ENCODE data around the gene AARS2. TPM values are rescaled to one million over a fixed set of nuclear protein-coding genes. Genes with fewer than 3 reads are reported as not detected.
A peak's percentile ranks its signal among the peaks of the same experiment; 100 is the strongest.

Gene AARS2
- total and polyA plus RNA-seq, 9 of the 15 experiments (the other 6 are each of a cell fraction or from before 2014, with no cell fraction given), result 0.97 to 34.0 (median 18.3) TPM

DNA sequence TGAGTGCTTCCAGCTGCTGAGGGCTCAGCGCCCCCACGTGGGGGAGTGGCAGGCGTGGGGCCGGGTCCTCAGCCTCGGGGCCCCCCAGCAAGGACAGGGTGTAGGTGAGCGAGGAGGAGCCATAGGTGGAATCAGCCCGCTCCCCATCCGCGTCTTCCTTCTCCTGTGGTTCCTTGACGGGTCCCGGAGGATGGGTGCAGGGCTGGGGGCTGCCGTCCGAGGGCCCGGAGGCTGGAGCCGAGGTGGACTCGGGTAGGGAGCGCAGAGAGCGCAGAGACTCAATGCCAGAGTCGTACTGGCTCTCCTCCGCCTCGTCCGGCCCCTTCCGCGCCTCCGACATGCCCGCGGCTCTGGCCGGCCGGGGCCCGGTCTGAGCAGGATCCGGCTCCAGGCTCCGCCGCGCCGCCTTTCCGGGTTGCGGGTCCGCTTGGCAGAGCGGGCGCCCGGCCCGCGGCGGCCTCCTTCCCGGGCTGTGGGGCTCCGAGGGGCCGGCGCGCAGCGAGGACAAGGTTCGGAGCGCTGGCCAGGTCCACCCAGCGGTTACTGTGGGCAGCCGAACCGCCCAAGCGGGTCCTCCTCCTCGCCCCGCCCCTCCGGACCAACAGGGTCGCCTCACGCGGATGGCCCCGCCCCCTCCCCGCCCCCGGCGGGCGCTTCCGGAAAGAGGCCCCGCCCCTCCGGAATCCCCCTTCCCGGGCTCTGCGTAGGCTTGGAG, 48.0 kb downstream of the AARS2 start, which contains the start of gene NFKBIE (continued):
- TF ChIP-seq ZBTB17 (CRISPR knock-in tag; IDR thresholded peaks at IDR 0.05), result no peak
- TF ChIP-seq POLR2A (conservative IDR thresholded peaks at IDR 0.05), result peak; percentile 70
- TF ChIP-seq SMARCB1 (IDR thresholded peaks at IDR 0.05; ENCODE audit: insufficient read length, low read depth), result no peak
- TF ChIP-seq, protein P1, sequence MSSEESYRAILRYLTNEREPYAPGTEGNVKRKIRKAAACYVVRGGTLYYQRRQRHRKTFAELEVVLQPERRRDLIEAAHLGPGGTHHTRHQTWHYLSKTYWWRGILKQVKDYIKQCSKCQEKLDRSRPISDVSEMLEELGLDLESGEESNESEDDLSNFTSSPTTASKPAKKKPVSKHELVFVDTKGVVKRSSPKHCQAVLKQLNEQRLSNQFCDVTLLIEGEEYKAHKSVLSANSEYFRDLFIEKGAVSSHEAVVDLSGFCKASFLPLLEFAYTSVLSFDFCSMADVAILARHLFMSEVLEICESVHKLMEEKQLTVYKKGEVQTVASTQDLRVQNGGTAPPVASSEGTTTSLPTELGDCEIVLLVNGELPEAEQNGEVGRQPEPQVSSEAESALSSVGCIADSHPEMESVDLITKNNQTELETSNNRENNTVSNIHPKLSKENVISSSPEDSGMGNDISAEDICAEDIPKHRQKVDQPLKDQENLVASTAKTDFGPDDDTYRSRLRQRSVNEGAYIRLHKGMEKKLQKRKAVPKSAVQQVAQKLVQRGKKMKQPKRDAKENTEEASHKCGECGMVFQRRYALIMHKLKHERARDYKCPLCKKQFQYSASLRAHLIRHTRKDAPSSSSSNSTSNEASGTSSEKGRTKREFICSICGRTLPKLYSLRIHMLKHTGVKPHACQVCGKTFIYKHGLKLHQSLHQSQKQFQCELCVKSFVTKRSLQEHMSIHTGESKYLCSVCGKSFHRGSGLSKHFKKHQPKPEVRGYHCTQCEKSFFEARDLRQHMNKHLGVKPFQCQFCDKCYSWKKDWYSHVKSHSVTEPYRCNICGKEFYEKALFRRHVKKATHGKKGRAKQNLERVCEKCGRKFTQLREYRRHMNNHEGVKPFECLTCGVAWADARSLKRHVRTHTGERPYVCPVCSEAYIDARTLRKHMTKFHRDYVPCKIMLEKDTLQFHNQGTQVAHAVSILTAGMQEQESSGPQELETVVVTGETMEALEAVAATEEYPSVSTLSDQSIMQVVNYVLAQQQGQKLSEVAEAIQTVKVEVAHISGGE (CRISPR knock-in tag; IDR thresholded peaks at IDR 0.05), result peak in 2 of 3 experiments; percentile 57 to 87; a peak in 3 of 6 replicates
- peak; percentile 12 for TF ChIP-seq JUND (IDR thresholded peaks at IDR 0.05; ENCODE audit: borderline replicate concordance, low read depth, low read length)
- TF ChIP-seq JUND (tag; IDR thresholded peaks at IDR 0.05; ENCODE audit: borderline replicate concordance, low read depth, low read length), result no peak
- TF ChIP-seq, protein P2, sequence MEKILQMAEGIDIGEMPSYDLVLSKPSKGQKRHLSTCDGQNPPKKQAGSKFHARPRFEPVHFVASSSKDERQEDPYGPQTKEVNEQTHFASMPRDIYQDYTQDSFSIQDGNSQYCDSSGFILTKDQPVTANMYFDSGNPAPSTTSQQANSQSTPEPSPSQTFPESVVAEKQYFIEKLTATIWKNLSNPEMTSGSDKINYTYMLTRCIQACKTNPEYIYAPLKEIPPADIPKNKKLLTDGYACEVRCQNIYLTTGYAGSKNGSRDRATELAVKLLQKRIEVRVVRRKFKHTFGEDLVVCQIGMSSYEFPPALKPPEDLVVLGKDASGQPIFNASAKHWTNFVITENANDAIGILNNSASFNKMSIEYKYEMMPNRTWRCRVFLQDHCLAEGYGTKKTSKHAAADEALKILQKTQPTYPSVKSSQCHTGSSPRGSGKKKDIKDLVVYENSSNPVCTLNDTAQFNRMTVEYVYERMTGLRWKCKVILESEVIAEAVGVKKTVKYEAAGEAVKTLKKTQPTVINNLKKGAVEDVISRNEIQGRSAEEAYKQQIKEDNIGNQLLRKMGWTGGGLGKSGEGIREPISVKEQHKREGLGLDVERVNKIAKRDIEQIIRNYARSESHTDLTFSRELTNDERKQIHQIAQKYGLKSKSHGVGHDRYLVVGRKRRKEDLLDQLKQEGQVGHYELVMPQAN (IDR thresholded peaks at IDR 0.05; ENCODE audit: borderline replicate concordance), result peak; percentile 87
- TF ChIP-seq ZNF766 (CRISPR knock-in tag; conservative IDR thresholded peaks at IDR 0.05), result peak; percentile 44; the same call in 1 of the 2 replicates
- peak; percentile 90 for TF ChIP-seq FIP1L1 (IDR thresholded peaks at IDR 0.05; ENCODE audit: low read depth, low read length, poor library complexity, severe bottlenecking)
- peak; percentile 44 for TF ChIP-seq PHF20 (IDR thresholded peaks at IDR 0.05; ENCODE audit: partially characterized antibody)
- TF ChIP-seq MYC (IDR thresholded peaks at IDR 0.05; ENCODE audit: low read depth, low read length), result peak; percentile 56
- TF ChIP-seq MYC (CRISPR knock-in tag; IDR thresholded peaks at IDR 0.05; ENCODE audit: borderline replicate concordance, low read depth), result peak; percentile 86; the same call in 1 of the 2 replicates
- TF ChIP-seq, protein P3, sequence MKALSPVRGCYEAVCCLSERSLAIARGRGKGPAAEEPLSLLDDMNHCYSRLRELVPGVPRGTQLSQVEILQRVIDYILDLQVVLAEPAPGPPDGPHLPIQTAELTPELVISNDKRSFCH (CRISPR knock-in tag; IDR thresholded peaks at IDR 0.05), result no peak
- TF ChIP-seq, protein P3 (tag; IDR thresholded peaks at IDR 0.05), result peak; percentile 62; the same call in 1 of the 2 replicates
- TF ChIP-seq CBX1 (IDR thresholded peaks at IDR 0.05; ENCODE audit: low read depth), result 0 out of 2 replicates have a peak, but pooled peaks have one; percentile 35
- peak; percentile 78 for TF ChIP-seq GABPB1 (CRISPR knock-in tag; IDR thresholded peaks at IDR 0.05)
- TF ChIP-seq MAZ (CRISPR knock-in tag; conservative IDR thresholded peaks at IDR 0.05 in 1 of 2, IDR thresholded peaks at IDR 0.05 in 1 of 2), result peak; percentile 69 to 75
- TF ChIP-seq ETS2 (tag; IDR thresholded peaks at IDR 0.05; ENCODE audit: borderline replicate concordance, poor library complexity, severe bottlenecking), result no peak
- TF ChIP-seq RUNX1 (IDR thresholded peaks at IDR 0.05; ENCODE audit: low read depth), result no peak
- peak; percentile 64; the same call in 1 of the 2 replicates for TF ChIP-seq HNRNPL (IDR thresholded peaks at IDR 0.05; ENCODE audit: low read depth, low read length)
- TF ChIP-seq NBN (IDR thresholded peaks at IDR 0.05; ENCODE audit: low read depth), result peak; percentile 40; the same call in 1 of the 2 replicates
- no peak for TF ChIP-seq RBM14 (IDR thresholded peaks at IDR 0.05; ENCODE audit: borderline replicate concordance, insufficient read depth, low read depth, low read length)
